Ramos (cell line): ENCODE measurements around the gene SPTBN4.
"Not testable (repeated sequence)": the region's sequence is repeated elsewhere in the genome, so short reads cannot be mapped to it uniquely, and the experiment has no call there.

Experiments used
- in situ Hi-C: fragments of 300-500 bp; cut with MboI; formaldehyde crosslinking; loops from one replicate; pipeline ENCODE4 v1.14.3; 2022; ENCODE audit warnings: low sequenced_read_pairs; ENCODE audit not compliant: unreplicated experiment

Gene SPTBN4

DNA sequence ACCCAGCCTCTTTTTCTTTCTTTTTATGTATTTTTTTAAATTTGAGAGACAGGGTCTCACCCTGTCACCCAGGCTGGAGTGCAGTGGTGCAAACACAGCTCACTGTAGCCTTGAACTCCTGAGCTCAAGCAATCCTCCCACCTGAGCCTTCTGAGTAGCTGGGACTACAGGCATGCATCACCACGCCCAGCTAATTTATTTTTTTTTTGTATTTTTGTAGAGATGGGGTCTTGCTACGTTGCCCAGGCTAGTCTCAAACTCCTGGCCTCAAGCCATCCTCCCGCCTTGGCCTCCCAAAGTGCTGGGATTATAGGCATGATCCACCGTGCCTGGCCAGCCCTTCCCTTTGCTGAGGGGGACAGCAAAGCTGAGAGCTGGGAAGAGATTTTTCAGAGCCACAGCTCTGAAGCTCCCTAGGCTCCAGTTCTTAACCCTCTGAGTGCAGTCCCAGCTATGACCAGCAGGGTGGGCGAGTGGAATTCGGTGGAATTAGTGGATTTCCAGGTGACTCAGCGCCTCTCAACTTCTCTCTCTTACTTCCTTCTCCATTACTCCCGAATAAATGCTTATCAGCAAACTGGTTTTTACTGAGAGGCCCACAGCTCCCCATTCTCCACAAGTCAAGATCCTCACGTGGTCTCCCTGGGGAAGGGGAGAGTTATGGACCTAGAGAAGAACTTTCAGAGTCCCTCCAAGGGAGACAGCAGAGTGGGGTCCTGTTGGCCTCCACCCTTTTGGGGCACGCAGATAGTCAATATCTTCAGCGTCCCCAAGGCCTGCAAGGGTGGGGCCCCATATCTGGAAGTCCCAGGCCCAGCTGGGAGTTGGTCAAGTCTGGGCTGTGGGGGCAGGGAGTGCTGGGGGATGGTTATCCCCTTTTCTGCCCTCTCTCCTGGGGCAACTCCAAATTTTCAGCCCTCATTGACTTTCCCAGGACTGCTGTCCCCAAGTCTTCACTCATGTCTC, 2.5 kb upstream of the SPTBN4 start:
- in situ Hi-C loops: no loop called here

DNA sequence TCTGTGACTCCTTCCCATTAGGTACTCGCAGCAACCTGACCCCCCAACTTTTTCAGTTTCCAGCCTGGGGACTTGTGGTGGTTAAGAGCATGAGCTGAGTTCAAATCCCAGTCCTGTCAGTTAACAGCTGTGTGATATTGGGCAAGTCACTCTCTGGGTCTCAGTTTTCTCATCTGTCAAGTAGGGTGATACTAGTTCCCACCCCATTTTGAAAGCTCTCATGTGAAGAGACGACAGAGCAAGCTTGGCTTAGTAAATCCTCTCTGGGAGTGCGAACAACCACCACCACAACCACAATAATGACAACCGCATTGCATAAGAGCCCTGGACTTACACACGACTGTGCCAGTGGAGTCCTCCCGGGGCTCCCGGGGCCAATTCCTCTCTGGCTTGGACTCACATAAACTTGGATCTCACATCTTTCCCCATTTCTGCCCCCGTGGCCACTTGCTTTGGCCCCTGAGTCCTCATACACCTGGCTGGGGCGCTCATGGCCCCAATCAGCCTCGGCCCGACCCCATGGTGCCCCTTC, 1.7 kb upstream of the SPTBN4 start:
- in situ Hi-C loops: no loop called here

GRCh38 chr19:40465557-40466218, 1.1 kb upstream of the SPTBN4 start, which contains the start of gene BLVRB:
BLVRB (minus strand) TSS chr19:40465745; CDS start chr19:40465688, 57 bp downstream.
- in situ Hi-C loops: no loop called here

DNA sequence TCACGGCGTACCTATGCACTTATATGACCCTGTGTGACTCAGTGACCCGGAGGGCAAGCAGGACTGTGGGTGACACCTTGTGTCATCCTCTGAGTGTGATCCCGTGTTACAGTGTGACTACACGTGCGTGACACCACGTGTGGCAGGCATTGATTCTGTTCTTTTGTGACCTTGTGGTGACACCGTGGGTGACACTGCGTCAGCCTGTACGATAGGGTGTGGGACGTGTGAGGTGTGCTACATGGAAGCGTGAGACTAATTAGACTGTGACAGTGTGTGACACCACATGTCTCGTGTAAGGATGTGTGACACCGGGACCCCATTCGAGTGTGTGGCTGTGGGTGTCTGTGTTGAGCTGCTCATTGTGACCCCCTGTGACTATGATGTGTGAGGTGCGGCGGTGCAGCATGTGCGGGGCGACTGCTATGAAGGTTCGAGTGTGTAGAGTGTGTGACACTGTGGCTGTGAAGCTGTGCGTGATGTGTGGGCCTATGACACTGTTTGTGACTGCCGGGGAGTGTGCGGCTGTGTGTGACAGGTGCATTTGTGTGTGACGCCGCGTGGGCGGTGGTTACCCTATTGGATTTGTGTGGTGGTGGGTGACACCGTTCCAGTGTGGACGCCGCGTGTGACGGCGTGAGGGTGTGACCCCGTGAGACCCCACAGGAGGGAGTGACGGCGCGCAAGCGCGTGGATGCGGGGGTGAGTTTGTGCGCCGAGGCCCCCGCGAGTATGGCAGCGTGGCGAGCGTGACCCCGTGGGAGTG, 399 bp upstream of the SPTBN4 start:
- in situ Hi-C loops: no loop called here

DNA sequence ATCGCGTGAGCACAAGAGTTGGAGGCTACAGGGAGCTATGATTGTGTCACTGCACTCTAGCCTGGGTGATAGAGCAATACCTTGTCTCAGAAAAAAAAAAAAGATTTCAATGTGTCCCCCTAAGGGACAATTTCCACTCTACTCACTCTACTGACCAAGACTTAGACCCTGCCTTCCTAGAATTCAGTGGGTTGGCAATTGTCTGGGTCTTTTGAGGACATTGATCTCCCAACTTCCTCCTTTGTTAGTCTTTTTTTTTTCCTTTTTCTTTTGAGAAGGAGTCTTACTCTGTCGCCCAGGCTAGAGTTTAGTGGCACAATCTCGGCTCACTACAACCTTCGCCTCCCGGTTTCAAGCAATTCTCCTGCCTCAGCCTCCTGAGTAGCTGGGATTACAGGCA, 2.2 kb downstream of the SPTBN4 start:
- in situ Hi-C loops: no loop called here

GRCh38 chr19:40471111-40471510, 4.3 kb downstream of the SPTBN4 start:
- in situ Hi-C loops: no loop called here

GRCh38 chr19:40472516-40472915, 5.7 kb downstream of the SPTBN4 start:
- in situ Hi-C loops: no loop called here

DNA sequence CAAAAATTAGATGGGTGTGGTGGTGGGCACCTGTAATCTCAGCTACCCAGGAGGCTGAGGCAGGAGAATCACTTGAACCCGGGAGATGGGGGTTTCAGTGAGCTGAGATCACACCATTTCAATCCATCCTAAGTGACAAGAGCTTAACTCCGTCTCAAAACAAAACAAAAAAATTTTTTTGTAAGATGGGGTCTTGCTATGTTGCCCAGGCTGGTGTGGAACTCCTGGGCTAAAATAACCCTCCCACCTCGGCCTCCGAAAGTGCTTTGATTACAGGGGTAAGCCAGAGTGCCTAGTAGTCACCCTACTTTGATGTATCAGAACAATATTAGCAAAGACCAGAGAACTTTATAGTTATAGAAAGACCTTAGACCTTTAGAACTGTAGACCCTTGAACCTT, 7.9 kb downstream of the SPTBN4 start:
- in situ Hi-C loops: no loop called here

DNA sequence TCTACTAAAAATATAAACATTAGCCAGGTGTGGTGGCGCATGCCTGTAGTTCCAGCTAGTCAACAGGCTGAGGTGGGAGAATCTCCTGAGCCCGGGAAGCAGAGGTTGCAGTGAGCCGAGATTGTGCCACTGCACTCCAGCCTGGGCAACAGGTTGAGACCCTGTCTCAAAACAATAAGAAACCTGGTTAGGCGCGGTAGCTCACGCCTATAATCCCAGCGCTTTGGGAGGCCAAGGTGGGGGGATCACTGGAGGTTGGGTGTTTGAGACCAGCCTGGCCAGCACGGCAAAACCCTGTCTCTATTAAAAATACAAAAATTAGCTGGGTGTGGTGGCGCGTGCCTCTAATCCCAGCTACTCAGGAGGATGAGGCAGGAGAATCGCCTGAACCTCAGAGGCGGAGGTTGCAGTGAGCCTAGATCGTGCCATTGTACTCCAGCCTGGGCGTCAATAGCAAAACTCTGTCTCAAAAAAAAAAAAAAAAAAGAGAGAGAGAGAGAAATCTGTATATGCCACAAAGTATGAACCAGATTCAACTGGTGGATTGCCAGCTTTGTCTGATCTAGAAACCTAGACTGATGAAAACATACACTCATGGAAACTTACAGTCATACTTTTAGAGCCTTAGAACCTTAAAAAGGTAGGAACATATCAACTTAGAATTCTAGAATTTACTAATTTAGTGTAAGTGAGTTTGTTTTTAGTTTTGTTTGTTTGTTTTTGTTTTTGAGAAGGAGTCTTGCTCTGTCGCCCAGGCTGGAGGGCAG, 9.3 kb downstream of the SPTBN4 start:
- in situ Hi-C loops: not testable (repeated sequence)

GRCh38 chr19:40486017-40486416, 19.2 kb downstream of the SPTBN4 start:
- in situ Hi-C loops: no loop called here

GRCh38 chr19:40489882-40490230, 23.1 kb downstream of the SPTBN4 start:
- in situ Hi-C loops: no loop called here

- in situ Hi-C loops: no loop called here
Observed at GRCh38 chr19:40492274-40492673, 25.5 kb downstream of the SPTBN4 start.

DNA sequence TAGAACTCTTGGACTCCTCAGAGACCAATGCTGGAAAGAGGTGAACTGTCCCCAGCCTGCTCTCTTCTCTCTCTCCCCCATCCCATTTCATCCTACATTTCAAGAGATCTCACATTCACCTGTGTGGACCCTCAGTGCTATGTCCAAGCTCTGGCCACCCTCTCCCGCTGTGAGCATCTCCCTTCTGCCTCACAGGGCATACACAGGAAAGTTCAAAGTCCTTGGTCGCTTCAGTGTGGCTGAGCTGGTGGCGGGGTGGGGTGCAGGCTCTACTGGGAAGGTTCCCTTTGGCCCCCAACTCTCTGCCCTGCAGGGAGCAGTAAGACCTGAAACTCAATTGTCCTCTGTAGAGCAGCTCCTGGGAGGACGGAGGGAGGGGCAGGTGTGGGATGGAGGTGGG, 27.0 kb downstream of the SPTBN4 start:
- in situ Hi-C loops: no loop called here

DNA sequence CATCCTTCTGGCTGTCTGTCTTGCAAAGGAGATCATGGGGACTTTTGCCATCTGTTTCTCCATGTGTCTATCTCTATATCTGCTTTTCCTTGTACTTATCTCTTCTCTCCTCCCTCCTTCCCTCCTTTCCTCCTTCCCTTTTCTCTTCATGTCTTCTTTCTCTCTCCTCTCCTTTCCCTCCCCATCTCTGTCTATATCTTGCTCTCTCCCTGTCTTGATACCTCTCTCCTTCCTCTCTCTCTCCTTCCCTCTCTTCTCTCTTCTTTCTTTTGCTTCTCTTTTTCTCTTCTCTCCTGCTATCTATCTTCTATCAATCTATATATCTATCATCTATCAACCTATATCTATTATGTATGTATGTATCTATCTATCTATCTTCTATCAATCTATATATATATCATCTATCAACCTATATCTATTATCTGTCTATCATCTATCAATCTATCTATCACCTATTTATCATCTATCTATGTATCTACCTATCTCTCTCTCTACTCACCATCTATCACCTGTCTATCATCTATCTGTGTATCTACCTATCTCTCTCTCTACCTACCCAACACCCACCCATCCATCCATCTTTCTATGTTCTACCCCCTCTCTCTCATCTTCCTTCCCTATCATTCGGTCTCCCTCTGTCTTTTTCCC, 27.5 kb downstream of the SPTBN4 start:
- in situ Hi-C loops: no loop called here

GRCh38 chr19:40497214-40497613, 30.4 kb downstream of the SPTBN4 start:
- in situ Hi-C loops: no loop called here

DNA sequence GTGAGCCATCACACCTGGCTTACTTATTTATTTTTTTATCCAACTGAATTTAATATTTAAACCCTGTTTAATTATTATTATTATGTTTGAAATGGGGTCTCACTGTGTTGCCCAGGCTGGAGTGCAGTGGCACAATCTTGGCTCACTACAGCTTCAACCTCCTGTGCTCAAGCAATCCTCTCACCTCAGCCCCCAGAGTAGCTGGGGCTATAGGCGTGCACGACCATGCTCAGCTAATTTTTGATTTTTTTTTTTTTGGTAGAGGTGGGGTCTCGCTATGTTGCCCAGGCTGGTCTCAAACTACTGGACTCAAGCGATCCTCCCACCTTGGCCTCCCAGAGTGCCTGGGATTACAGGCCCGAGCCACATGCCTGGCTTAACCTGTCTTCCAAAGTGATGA, 32.5 kb downstream of the SPTBN4 start:
- in situ Hi-C loops: no loop called here

GRCh38 chr19:40500678-40501530, 34.1 kb downstream of the SPTBN4 start:
- in situ Hi-C loops: not testable (repeated sequence)

- in situ Hi-C loops: no loop called here
Observed at GRCh38 chr19:40501599-40501998, 34.8 kb downstream of the SPTBN4 start.
